NCI-H2227 (cell line): ENCODE data around the gene EPN2.

Experiments
- DNase-seq: peaks from one replicate; lab custom pipeline; 2025; ENCODE audit not compliant: unreplicated experiment; lab: John Stamatoyannopoulos, UW

EPN2 gene

DNA sequence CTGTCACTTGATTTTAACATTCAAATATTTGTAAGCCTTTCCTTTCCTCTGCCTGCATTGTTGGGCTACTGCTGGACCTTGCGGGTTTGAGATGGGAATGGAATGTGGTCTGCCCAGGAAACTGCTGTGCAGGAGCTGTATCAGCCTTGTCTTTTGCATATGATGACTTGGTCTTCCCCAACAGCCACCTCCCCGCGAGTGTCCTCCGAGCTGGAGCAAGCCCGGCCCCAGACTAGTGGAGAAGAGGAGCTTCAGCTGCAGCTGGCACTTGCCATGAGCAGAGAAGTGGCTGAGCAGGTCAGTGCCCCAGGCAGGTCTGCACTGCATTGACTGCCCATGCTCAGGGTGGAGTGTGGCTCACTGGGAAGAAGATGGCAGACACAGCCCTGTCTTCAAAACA is 72.5 kb downstream of the EPN2 start:
- no peak for DNase-seq

GRCh38 chr17:19310151-19310550 is 73.0 kb downstream of the EPN2 start:
- DNase-seq: no peak

- no peak for DNase-seq
Observed at GRCh38 chr17:19311016-19311415, 73.8 kb downstream of the EPN2 start.

- no peak for DNase-seq
Observed at GRCh38 chr17:19311421-19312215, 74.5 kb downstream of the EPN2 start.

DNA sequence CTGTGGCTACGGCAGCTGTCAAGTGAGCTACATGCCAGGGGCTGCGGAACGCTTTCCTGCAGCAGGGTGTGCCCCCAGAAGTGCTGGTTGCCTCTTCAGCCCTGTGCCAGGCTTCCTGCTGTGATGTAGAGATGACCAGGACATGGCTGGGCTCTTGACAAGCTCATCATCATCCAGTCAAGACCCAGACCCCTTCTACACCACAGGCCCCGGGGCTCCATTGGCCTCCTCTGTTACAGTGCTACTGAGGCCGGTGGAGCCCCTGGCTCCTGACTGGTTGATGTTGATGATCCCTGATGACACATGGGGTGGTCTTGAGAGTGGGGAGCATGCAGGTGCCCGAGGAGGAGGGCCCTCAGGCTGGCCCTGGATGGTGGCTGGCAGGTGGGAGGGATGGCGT is 75.2 kb downstream of the EPN2 start:
- DNase-seq: no peak

GRCh38 chr17:19313066-19313745 is 76.0 kb downstream of the EPN2 start:
- DNase-seq: no peak

DNA sequence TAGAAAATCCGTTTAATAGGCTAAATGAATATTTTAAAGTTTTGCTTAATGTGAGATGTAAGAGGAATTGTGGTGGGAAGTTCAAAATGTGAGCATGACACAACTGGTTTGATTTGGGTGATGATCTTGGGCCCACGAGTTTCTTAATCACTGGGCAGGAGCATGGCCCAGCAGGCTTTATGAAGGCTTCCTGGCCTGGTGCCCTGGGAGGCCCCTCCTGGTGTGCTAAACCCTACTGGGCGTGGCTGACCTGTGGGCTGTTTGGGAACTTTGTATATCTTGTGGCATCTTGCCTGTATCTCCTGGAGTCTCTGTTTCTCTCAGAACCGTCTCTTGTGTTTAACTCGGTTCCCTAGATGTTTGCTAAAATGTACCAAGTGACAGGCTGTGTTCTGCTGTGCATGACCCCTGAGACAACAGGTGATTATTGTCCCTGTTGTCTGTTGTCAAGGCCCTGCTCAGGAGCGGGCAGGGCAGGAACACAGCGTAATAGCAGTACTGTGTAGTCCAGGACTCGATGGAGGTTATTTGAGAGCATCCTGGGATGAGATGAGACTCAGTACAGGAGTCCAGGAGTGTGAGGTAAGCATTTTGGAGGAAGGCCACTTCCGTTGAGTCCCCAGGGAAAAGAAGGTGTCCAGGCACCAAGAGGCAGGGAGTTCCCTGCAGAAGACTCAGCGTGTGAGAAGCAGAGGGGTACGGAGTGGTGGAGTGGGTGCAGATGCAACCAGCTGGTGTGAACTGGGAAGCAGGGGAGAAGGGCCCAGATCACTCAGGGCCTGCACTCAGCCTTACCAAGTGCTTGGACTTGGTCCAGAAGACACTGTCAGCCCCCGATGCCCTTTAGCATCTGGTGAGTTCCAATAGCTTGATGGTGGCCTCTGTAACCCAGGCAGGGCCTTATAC is 76.8 kb downstream of the EPN2 start:
- DNase-seq: no peak

GRCh38 chr17:19315104-19315503 is 77.9 kb downstream of the EPN2 start:
- DNase-seq: no peak

DNA sequence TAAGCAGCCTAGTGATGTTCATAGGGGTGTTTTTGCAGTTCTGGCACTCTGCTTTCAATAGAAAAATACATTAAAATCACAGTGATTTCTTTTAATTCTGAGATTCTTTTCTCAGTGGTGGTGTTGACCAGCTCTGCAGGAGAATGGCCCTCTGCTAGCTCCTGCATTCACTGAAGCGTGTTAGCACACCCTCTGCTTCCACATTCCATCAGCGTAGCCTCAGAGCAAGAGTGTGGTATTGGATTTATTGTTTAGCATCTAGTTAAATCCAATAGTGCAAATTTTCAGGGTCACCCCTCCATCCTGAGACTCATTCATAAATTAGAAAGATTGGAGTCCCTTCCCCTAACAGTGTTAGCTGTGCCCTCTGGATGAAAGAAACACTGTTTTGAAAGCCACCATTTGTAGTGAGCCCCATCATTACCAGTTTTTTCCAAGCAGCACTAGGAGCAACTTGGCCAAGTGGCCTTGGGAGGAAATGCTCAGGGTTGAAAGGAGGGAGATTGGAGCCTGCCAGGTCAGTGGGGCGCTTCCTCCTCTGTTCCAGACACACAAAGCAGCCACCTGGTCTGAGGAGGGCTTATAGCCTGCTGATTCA is 79.7 kb downstream of the EPN2 start:
- no peak for DNase-seq

DNA sequence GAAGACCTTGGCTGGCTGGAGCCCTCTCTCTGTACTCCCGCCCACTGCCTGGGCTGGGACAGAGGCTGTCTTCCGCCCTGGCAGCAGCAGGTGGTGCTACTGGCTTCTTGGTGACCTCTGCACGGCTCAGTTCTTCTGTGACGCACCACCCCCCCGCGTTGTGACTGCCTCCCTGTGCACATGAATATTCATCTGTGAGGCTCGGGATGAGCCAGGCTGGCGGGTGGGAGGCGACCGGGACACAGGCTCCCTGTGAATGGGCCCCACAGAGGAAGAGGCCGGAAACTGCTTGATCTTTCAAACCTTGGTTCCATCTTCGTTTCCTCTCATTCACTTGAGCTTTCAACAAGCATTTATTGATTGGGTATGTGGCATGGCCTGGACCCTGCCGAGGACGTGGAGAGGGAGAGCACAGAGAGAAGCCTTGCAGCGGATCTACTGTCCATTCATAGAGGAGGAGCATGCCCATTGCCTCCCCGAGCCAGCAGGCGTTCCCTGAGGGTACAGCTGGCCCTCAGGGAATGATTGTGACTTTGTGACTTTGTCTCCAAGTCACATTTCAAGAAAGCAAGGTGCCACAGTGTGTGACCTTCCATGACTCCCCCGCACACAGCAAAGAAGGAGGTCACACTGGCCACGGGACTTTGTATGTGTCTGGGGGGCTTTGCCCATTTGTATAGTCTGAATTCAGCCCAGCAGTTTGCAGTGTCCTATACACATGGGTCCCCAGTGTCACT is 80.4 kb downstream of the EPN2 start:
- DNase-seq: peak; percentile 82

- no peak for DNase-seq
Observed at GRCh38 chr17:19318611-19319010, 81.4 kb downstream of the EPN2 start.

- no peak for DNase-seq
Observed at GRCh38 chr17:19319771-19320505, 82.8 kb downstream of the EPN2 start.

GRCh38 chr17:19320876-19321275 is 83.7 kb downstream of the EPN2 start:
- no peak for DNase-seq

- no peak for DNase-seq
Observed at GRCh38 chr17:19321481-19322128, 84.4 kb downstream of the EPN2 start.

DNA sequence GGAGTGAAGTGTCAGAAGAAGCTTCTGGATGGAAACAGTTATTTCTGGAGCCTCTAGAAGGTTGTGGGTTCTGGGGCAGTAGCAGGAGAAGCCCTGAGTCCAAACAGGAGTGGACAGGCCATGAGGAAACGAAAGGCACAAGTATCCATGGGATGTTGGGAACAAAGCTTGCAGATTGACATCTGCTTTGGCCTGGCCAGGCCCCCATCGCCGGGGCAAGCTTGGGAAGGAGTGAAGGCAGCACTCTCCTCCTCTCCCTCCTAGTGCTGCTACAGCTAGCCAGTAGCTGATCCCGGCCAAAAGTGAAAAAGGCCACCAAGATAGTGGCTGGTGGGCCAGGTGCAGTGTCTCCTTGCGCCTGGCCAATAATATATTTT is 85.0 kb downstream of the EPN2 start:
- DNase-seq: no peak

DNA sequence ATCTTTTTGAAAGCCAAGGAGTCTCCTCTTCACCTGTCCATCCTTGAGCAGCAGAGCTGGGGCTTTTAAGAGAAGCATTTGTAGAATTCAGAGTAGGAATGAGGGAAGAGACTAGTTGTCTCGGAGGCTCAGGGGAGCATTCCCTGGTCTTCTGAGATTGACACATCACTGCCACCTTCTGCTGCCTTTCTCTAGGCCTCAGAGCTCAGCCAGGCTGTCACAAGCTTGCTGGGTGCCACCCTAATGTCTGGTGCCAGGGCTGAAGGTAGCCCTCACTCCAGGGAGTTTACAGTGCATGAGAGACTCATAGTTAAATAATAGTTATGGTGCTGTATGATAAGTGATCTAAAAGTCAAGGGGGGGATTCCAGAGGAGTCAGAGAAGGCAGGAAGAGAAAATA is 85.7 kb downstream of the EPN2 start:
- DNase-seq: no peak

- DNase-seq: no peak
Observed at GRCh38 chr17:19325542-19325941, 88.4 kb downstream of the EPN2 start.

DNA sequence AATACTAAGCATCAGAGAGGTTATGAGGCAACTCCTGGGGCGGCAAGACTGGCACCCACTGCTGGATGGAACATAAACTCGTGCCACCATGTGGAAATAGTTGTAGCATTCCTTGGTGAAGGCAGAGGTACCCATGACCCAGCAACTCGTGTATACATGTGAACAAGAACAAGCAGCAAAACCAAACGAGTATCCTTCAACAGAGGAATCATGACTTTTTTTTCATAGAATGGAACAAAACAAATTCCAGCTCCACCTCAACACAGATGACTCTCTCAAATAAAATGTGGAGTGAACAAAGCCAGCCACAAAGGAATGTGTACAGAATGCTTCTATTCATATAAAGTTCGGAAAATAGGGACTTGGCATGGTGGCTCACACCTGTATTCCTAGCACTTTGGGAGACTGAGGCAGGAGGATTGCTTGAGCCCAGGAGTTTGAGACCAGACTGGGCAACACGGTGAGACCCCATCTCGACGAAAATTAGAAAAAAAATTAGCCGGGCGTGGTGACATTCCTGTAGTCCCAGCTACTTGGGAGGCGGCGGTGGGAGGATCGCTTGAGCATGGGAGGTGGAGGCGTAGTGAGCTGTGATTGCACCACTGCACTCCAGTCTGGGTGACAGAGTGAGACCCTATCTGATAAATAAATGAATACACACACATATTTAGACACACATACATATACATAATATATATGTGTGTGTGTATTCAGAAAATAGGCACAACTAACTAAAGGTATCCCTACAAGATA is 90.0 kb downstream of the EPN2 start:
- DNase-seq: no peak
